ENCODE results near the gene TBPL1. TPM values are rescaled to one million over a fixed set of nuclear protein-coding genes. Genes with fewer than 3 reads are reported as not detected.

TBPL1 gene
- total RNA-seq, 4 donors from 2014 or later: 0.85 to 9.1 (median 4.7) TPM

- Histone ChIP-seq H3K36me3 (no peaks in the 10 kb centered on the region), H3K4me1 (no peaks in the 10 kb centered on the region), H3K9me3 (no peaks in the 10 kb centered on the region), H3K27ac (no peak overlapping the region), H3K27me3 (no peaks in the 10 kb centered on the region), H3K4me3 (no peak overlapping the region)
- no peak for TF ChIP-seq CTCF (IDR thresholded peaks at IDR 0.05 in 4 of 5, conservative IDR thresholded peaks at IDR 0.05 in 1 of 5)
- TF ChIP-seq POLR2A (IDR thresholded peaks at IDR 0.05): no peak
- in situ Hi-C loops (cut with MboI; ENCODE audit: low sequenced_read_pairs in 4 of 4): loop anchor here in 1 of 4 donors (10.0 kb wide), 1 partner anchor 125 kb away; no protein-coding TSS in a partner anchor
- ATAC-seq (no peak), DNase-seq (no peak)
- intact Hi-C loops (cut with DNase I; ENCODE audit: low total_unique reads): loop anchor here (1.0 kb wide), 1 partner anchor 48 kb away; no protein-coding TSS in a partner anchor
Measured at GRCh38 chr6:133939778-133940667, 13.0 kb upstream of the TBPL1 start.

DNA sequence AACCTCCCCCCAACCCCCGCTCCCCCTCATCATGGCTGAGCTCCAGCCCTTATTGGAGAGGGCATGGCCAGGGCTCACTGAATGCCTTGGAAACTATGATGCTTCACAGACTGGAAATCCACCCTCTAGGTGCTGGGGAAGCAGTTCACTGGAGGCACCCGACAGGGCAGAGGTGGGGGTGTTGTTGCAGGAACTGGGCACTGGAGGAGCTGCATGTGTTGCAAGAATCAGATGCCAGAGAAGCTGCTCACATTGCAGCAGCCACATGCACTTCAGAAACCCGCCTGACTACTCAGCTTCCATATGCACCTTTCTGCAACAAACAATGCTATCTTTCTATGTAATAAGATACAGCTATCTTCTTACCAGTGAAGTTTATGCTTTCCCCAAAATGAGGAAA, 7.9 kb upstream of the TBPL1 start:
- intact Hi-C loops (cut with DNase I; ENCODE audit: low total_unique reads): no loop called here
- H3K9me3 ChIP-seq: no peaks in the 10 kb centered on the region
- no peaks in the 10 kb centered on the region for H3K27me3 ChIP-seq
- TF ChIP-seq POLR2A (IDR thresholded peaks at IDR 0.05) (no peak), CTCF (IDR thresholded peaks at IDR 0.05 in 4 of 5, conservative IDR thresholded peaks at IDR 0.05 in 1 of 5) (no peak)
- no peak for DNase-seq
- in situ Hi-C loops (cut with MboI; ENCODE audit: low sequenced_read_pairs in 4 of 4): no loop called here
- ATAC-seq: no peak
- H3K4me3 ChIP-seq: no peak overlapping the region
- no peaks in the 10 kb centered on the region for H3K36me3 ChIP-seq
- no peak overlapping the region for H3K27ac ChIP-seq
- no peaks in the 10 kb centered on the region for H3K4me1 ChIP-seq

DNA sequence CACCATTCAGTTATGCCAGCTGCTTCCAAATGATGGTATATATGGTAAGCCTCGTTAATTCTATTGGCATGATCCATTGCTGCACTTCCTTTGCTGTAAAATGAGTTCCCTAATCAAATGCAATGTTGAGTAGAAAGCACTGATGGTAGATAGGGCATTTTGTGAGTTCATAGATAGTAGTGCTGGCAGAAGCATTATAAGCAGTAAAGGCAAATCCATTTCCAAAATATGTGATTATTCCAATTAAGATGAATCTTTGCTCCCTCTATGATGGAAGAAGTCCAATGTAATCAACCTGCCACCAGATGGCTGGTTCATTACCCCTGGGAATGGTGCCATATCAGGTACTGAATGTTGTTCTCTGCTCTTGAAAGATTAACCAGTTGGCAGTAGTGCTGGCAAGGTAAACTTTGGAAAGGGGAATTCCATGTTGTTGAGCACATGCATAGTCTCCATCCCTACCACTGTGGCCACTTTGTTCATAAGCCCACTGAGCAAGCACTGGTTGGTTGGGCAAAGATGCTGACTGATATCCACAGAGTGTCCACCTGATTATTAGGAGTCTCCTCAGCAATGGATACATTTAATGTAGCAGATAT, 5.6 kb upstream of the TBPL1 start:
- TF ChIP-seq CTCF (IDR thresholded peaks at IDR 0.05 in 4 of 5, conservative IDR thresholded peaks at IDR 0.05 in 1 of 5) (no peak), POLR2A (IDR thresholded peaks at IDR 0.05) (no peak)
- in situ Hi-C loops (cut with MboI; ENCODE audit: low sequenced_read_pairs in 4 of 4): no loop called here
- ATAC-seq (no peak), DNase-seq (no peak)
- no peaks in the 10 kb centered on the region for H3K4me1 ChIP-seq
- no peaks in the 10 kb centered on the region for H3K36me3 ChIP-seq
- no peaks in the 10 kb centered on the region for H3K9me3 ChIP-seq
- H3K4me3 ChIP-seq: no peak overlapping the region
- H3K27ac ChIP-seq: no peak overlapping the region
- H3K27me3 ChIP-seq: no peaks in the 10 kb centered on the region
- intact Hi-C loops (cut with DNase I; ENCODE audit: low total_unique reads): no loop called here

DNA sequence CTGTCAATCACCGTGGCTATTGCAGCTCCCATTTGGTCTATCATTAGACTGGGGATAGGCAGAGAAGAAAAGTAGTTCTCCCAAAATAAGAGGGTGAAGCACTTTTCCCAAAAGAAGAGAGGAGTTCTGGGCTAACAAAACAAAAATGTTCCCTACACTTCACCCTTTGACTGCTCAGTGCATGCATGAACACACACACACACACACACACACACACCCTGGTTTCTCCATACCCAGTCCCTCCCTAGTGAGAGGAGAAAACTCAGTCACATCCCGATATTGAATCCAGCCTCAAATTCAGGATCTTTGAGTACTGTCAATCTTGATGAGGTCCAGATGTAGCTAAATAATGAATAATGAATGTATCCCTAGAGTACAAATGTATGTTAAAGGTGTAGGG, 4.6 kb upstream of the TBPL1 start:
- DNase-seq: no peak
- in situ Hi-C loops (cut with MboI; ENCODE audit: low sequenced_read_pairs in 4 of 4): no loop called here
- no peak for TF ChIP-seq CTCF (IDR thresholded peaks at IDR 0.05 in 4 of 5, conservative IDR thresholded peaks at IDR 0.05 in 1 of 5)
- TF ChIP-seq POLR2A (IDR thresholded peaks at IDR 0.05): no peak
- Histone ChIP-seq H3K4me3 (no peak overlapping the region), H3K4me1 (no peaks in the 10 kb centered on the region), H3K27ac (no peak overlapping the region), H3K9me3 (no peaks in the 10 kb centered on the region), H3K36me3 (no peaks in the 10 kb centered on the region), H3K27me3 (no peaks in the 10 kb centered on the region)
- intact Hi-C loops (cut with DNase I; ENCODE audit: low total_unique reads): no loop called here
- no peak for ATAC-seq

Measured in gastrocnemius medialis (tissue), 4 donors.